Measurements from ENCODE around the gene HNRNPM.

DNA sequence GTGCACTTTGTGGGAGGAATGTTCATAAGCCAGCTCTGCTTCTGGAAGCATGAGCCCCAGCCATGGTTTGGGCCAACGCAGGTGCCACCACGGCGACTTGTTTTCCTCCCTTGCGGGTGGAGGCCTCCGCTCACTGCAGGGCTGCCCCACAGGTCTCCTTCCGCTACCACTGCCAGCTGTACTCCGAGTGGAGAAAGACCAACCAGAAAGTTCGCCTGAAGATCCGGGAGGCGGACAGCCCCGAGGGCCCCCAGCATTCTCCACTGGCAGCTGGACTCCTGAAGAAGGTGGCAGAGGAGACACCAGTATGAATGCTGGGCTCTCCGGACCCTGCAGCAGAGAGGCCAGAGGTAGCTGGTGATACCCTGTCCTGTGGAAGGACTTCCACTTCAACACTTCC lies 6.5 kb upstream of the HNRNPM start:
- TF ChIP-seq, protein P1, sequence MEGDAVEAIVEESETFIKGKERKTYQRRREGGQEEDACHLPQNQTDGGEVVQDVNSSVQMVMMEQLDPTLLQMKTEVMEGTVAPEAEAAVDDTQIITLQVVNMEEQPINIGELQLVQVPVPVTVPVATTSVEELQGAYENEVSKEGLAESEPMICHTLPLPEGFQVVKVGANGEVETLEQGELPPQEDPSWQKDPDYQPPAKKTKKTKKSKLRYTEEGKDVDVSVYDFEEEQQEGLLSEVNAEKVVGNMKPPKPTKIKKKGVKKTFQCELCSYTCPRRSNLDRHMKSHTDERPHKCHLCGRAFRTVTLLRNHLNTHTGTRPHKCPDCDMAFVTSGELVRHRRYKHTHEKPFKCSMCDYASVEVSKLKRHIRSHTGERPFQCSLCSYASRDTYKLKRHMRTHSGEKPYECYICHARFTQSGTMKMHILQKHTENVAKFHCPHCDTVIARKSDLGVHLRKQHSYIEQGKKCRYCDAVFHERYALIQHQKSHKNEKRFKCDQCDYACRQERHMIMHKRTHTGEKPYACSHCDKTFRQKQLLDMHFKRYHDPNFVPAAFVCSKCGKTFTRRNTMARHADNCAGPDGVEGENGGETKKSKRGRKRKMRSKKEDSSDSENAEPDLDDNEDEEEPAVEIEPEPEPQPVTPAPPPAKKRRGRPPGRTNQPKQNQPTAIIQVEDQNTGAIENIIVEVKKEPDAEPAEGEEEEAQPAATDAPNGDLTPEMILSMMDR (IDR thresholded peaks at IDR 0.05), result no peak
- TF ChIP-seq EP300 (IDR thresholded peaks at IDR 0.05) (no peak), POLR2AphosphoS5 (IDR thresholded peaks at IDR 0.05) (no peak)

Measured in esophagus muscularis mucosa (tissue), 4 donors.